Measurements from ENCODE around the gene TMEM116.
"Not testable (repeated sequence)": the region's sequence is repeated elsewhere in the genome, so short reads cannot be mapped to it uniquely, and the experiment has no call there.

The TMEM116 gene

GRCh38 chr12:112012775-112013600 lies at the start of gene TMEM116, which contains the start of gene ERP29:
TSS of gene TMEM116 (minus strand) at chr12:112013165. CDS start at chr12:112005270, 7,895 bp downstream.
TSS of gene ERP29 (plus strand) at chr12:112013426. CDS start at chr12:112013466, 40 bp downstream.
- TF ChIP-seq CTCF (IDR thresholded peaks at IDR 0.05; ENCODE audit: low read depth, low read length): peak; percentile 60
- in situ Hi-C loops (cut with HindIII; ENCODE audit: low sequenced_read_pairs): no loop called here
- peak; percentile 99 for DNase-seq (ENCODE audit: low read depth, low spot score)
- peak within 1 kb of the TSS; percentile 89 for H3K4me3 ChIP-seq (ENCODE audit: low read depth, low read length)

GRCh38 chr12:112061137-112061536 lies 48.2 kb upstream of the TMEM116 start:
- in situ Hi-C loops (cut with HindIII; ENCODE audit: low sequenced_read_pairs): no loop called here
- DNase-seq (ENCODE audit: low read depth, low spot score): no peak
- no peak for TF ChIP-seq CTCF (IDR thresholded peaks at IDR 0.05; ENCODE audit: low read depth, low read length)
- no peak overlapping the region for H3K4me3 ChIP-seq (ENCODE audit: low read depth, low read length)

- DNase-seq (ENCODE audit: low read depth, low spot score): no peak
- no peak for TF ChIP-seq CTCF (IDR thresholded peaks at IDR 0.05; ENCODE audit: low read depth, low read length)
- in situ Hi-C loops (cut with HindIII; ENCODE audit: low sequenced_read_pairs): no loop called here
- H3K4me3 ChIP-seq (ENCODE audit: low read depth, low read length): no peak overlapping the region
These were observed 36.4 kb upstream of the TMEM116 start for GRCh38 chr12:112049351-112049750.

- TF ChIP-seq CTCF (IDR thresholded peaks at IDR 0.05; ENCODE audit: low read depth, low read length): no peak
- no peak overlapping the region for H3K4me3 ChIP-seq (ENCODE audit: low read depth, low read length)
- in situ Hi-C loops (cut with HindIII; ENCODE audit: low sequenced_read_pairs): no loop called here
- DNase-seq (ENCODE audit: low read depth, low spot score): no peak
These were observed 33.0 kb upstream of the TMEM116 start for GRCh38 chr12:112046003-112046402.

- DNase-seq (ENCODE audit: low read depth, low spot score); H3K4me3 ChIP-seq (ENCODE audit: low read depth, low read length); in situ Hi-C loops (cut with HindIII; ENCODE audit: low sequenced_read_pairs): not testable (repeated sequence)
These were observed 23.6 kb upstream of the TMEM116 start for GRCh38 chr12:112036614-112037013.

GRCh38 chr12:112035219-112035785 lies 22.3 kb upstream of the TMEM116 start:
- no peak for DNase-seq (ENCODE audit: low read depth, low spot score)
- no peak for TF ChIP-seq CTCF (IDR thresholded peaks at IDR 0.05; ENCODE audit: low read depth, low read length)
- in situ Hi-C loops (cut with HindIII; ENCODE audit: low sequenced_read_pairs): no loop called here
- no peak overlapping the region for H3K4me3 ChIP-seq (ENCODE audit: low read depth, low read length)

GRCh38 chr12:112032292-112032691 lies 19.3 kb upstream of the TMEM116 start:
- DNase-seq (ENCODE audit: low read depth, low spot score): no peak
- H3K4me3 ChIP-seq (ENCODE audit: low read depth, low read length): no peak overlapping the region
- TF ChIP-seq CTCF (IDR thresholded peaks at IDR 0.05; ENCODE audit: low read depth, low read length): no peak
- in situ Hi-C loops (cut with HindIII; ENCODE audit: low sequenced_read_pairs): no loop called here
